ENCODE measurements around the gene CMIP. TPM values are rescaled to one million over a fixed set of nuclear protein-coding genes. Genes with fewer than 3 reads are reported as not detected.

Gene CMIP
- total RNA-seq, 1 experiment from 2014 or later: 48.2 TPM

GRCh38 chr16:81646561-81646960, 202.0 kb downstream of the CMIP start:
- no peak overlapping the region for H2AFZ ChIP-seq (ENCODE audit: low read length)
- Mint-ChIP-seq H3K36me3 (ENCODE audit: insufficient read depth in 1 of 3, low read depth in 3 of 3) (no peaks in the 10 kb centered on the region; a peak in 2 of 7 replicates), H3K4me1 (peaks cover 34 to 45% of the 10 kb centered on the region in 2 experiments), H3K4me3 (no peak overlapping the region), H3K27me3 (ENCODE audit: low read depth) (no peaks in the 10 kb centered on the region), H3K9me3 (no peaks in the 10 kb centered on the region), H3K27ac (no peak overlapping the region)
- H3K18ac ChIP-seq (ENCODE audit: insufficient read length, low read depth, low read length): no peak overlapping the region
- no peak overlapping the region for H2BK5ac ChIP-seq (ENCODE audit: insufficient read length, low read length)
- no peak overlapping the region for H3K4ac ChIP-seq (ENCODE audit: low read depth, low read length)
- no peak overlapping the region for H3K27ac ChIP-seq (ENCODE audit: insufficient read length, low read depth, low read length)
- no peak overlapping the region for H3K9ac ChIP-seq (ENCODE audit: extremely low read depth, insufficient read length, low read length)
- H2BK20ac ChIP-seq (ENCODE audit: low read depth, low read length, poor library complexity, severe bottlenecking): no peak overlapping the region
- H3K4me2 ChIP-seq (ENCODE audit: insufficient read depth, insufficient read length, low read length): no peak overlapping the region
- H3K23me2 ChIP-seq (ENCODE audit: insufficient read length, low read depth, low read length, poor library complexity, severe bottlenecking): peaks cover 3% of the 10 kb centered on the region
- DNase-seq: no peak
- H3K79me2 ChIP-seq (ENCODE audit: insufficient read depth, low read length): no peaks in the 10 kb centered on the region
- H2BK12ac ChIP-seq (ENCODE audit: insufficient read length, low read depth, low read length): no peak overlapping the region
- H4K20me1 ChIP-seq (ENCODE audit: control insufficient read depth, insufficient read depth, insufficient read length): peaks cover 4% of the 10 kb centered on the region
- no peaks in the 10 kb centered on the region for H3K27me3 ChIP-seq (ENCODE audit: insufficient read depth, low read length)
- H3K79me1 ChIP-seq (ENCODE audit: insufficient read depth, low read depth, low read length, poor library complexity, severe bottlenecking): no peaks in the 10 kb centered on the region
- H4K5ac ChIP-seq (ENCODE audit: insufficient read length, low read depth, low read length): no peak overlapping the region
- no peak overlapping the region for H2BK120ac ChIP-seq (ENCODE audit: low read depth, low read length, poor library complexity, severe bottlenecking)
- H4K91ac ChIP-seq (ENCODE audit: insufficient read length, low read depth, low read length): no peak overlapping the region
- no CpG with 5 or more reads among the region's 1 CpG for WGBS (ENCODE audit: extremely low coverage, insufficient read length, low lambda C conversion rate)
- no peak overlapping the region for H3K56ac ChIP-seq (ENCODE audit: insufficient read length, low read depth, low read length)
- no peak overlapping the region for H3K14ac ChIP-seq (ENCODE audit: insufficient read depth, low read length)
- H3K23ac ChIP-seq (ENCODE audit: insufficient read length, low read depth, low read length): no peak overlapping the region
- H2AK5ac ChIP-seq (ENCODE audit: insufficient read length, low read length): no peak overlapping the region
- no peak overlapping the region for H2BK15ac ChIP-seq (ENCODE audit: low read depth, low read length)
- peaks cover 10% of the 10 kb centered on the region; the same call in 1 of the 2 replicates for H3K4me1 ChIP-seq (ENCODE audit: insufficient read depth, low read length)
- no peak overlapping the region for H3T11ph ChIP-seq (ENCODE audit: low read length)
- TF ChIP-seq CTCF (conservative IDR thresholded peaks at IDR 0.05): no peak
- no peak overlapping the region for H4K8ac ChIP-seq (replicated peaks; ENCODE audit: insufficient read length, low read depth, low read length)
- no peaks in the 10 kb centered on the region for H3K9me3 ChIP-seq (ENCODE audit: control insufficient read depth, low read depth, low read length)

All from H9 (cell line).